Nephron (organoid): Measurements from ENCODE around the gene C5.
A peak's percentile ranks its signal among the peaks of the same experiment; 100 is the strongest.

Source experiments
- H3K27ac Mint-ChIP-seq, 3 experiments: 2 replicates each; pipeline ENCODE4 v1.8.0; 2020; ENCODE audit warnings: mixed read lengths in 3 of 3, mild to moderate bottlenecking in 2 of 3, moderate library complexity in 1 of 3
- H3K27me3 Mint-ChIP-seq: 2 replicates; pipeline ENCODE4 v1.8.0; 2021; ENCODE audit warnings: low read depth, mild to moderate bottlenecking, moderate library complexity, mixed read lengths
- H3K36me3 Mint-ChIP-seq: 2 replicates; pipeline ENCODE4 v1.8.0; 2020; ENCODE audit warnings: low read depth, mixed read lengths
- H3K4me1 Mint-ChIP-seq: 2 replicates; pipeline ENCODE4 v1.8.0; 2020; ENCODE audit warnings: mixed read lengths
- H3K4me3 Mint-ChIP-seq, 3 experiments: 2 replicates each; pipeline ENCODE4 v1.8.0; 2020; ENCODE audit warnings: mild to moderate bottlenecking in 3 of 3, mixed read lengths in 3 of 3, moderate library complexity in 2 of 3
- H3K9me3 Mint-ChIP-seq: 2 replicates; pipeline ENCODE4 v1.8.0; 2020; ENCODE audit warnings: mixed read lengths
- CTCF ChIP-seq, 3 experiments: fragments of 200-600 bp; sonication (generic); IDR thresholded peaks; one replicate each; pipeline ENCODE4 v1.5.0; 2021; ENCODE audit warnings: antibody characterized with exemption in 3 of 3; ENCODE audit not compliant: unreplicated experiment in 3 of 3

The C5 gene

DNA sequence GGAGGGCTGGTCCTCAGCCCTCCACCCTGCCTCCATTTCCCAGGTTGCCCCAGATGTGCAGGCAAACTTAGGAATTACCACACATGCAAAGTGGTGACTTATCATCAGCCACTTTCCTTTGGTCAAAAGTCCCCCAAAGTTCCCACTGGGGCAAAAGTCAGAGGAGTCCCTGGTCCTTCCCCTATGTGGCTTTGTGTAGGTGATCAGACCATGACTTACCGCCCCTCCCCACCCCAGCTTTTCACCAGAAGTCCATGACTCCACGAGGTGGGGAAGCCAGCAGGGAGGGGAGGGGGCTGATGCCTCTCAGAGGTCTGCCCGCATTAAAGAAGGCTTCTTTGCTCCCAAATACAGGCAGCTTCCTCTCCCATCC, 129.3 kb downstream of the C5 start:
- Mint-ChIP-seq H3K4me1 (peaks cover 43% of the 10 kb centered on the region), H3K9me3 (peaks cover 5% of the 10 kb centered on the region), H3K27me3 (no peaks in the 10 kb centered on the region), H3K27ac (peak overlapping the region in 2 of 3 experiments; percentile 75 to 88), H3K36me3 (peaks cover 4% of the 10 kb centered on the region), H3K4me3 (no peak overlapping the region)
- no peak for TF ChIP-seq CTCF (IDR thresholded peaks at IDR 0.05; ENCODE audit: unreplicated experiment in 3 of 3)

DNA sequence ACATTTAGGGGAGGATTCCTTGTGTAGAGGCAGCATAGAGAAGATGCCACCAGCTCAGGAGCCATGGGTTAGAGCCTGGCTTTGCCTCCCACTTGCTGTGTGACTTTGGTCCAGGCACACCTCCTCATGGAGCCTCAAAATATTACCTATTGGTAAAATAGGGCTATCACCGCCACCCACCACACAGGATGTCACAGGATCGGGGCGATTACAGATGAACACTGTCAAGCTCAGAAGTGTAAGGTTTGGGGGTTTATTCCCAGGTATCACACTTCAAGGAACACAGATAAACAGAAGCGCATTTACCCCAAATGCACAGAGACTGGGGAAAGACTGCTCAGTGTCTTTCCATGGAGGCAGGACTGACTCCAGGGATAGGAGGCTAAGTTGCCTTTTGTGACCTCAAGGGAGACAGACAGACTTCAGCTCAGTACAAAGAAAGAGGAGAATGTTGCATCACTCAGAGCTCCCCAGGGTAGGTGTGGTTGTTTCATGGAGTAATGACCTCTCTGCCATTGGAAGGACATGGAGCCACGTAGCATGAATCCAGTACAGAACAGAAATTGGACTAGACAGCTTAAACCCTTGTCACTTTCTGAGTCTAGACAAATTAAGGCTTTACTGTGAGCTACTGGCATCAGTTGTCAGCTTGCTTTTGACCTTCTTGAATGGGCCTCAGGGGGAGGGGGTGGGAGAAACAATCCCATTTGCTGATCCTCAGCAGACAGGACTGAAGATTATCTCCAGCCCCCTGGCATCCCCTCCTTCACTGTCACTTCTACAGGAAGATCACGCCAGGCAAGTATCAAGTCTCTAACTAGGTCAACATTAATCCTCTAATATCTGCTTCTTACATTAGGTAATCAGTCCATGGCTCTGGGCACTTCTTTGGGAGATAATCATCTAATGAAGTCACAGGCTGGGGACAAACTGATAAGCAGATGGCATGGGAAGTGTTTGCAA, 130.0 kb downstream of the C5 start:
- Mint-ChIP-seq H3K27me3 (no peaks in the 10 kb centered on the region), H3K4me1 (peaks cover 43% of the 10 kb centered on the region), H3K9me3 (peaks cover 5% of the 10 kb centered on the region), H3K27ac (peak overlapping the region; percentile 19 to 62 (median 44)), H3K36me3 (peaks cover 4% of the 10 kb centered on the region), H3K4me3 (no peak overlapping the region)
- TF ChIP-seq CTCF (IDR thresholded peaks at IDR 0.05; ENCODE audit: unreplicated experiment in 3 of 3): no peak

GRCh38 chr9:120918931-120919842, 130.9 kb downstream of the C5 start:
- Mint-ChIP-seq H3K36me3 (peaks cover 4% of the 10 kb centered on the region), H3K27me3 (no peaks in the 10 kb centered on the region), H3K4me1 (peaks cover 43% of the 10 kb centered on the region), H3K9me3 (peaks cover 5% of the 10 kb centered on the region), H3K4me3 (no peak overlapping the region), H3K27ac (peak overlapping the region; percentile 19 to 62 (median 44))
- TF ChIP-seq CTCF (IDR thresholded peaks at IDR 0.05; ENCODE audit: unreplicated experiment in 3 of 3): no peak

DNA sequence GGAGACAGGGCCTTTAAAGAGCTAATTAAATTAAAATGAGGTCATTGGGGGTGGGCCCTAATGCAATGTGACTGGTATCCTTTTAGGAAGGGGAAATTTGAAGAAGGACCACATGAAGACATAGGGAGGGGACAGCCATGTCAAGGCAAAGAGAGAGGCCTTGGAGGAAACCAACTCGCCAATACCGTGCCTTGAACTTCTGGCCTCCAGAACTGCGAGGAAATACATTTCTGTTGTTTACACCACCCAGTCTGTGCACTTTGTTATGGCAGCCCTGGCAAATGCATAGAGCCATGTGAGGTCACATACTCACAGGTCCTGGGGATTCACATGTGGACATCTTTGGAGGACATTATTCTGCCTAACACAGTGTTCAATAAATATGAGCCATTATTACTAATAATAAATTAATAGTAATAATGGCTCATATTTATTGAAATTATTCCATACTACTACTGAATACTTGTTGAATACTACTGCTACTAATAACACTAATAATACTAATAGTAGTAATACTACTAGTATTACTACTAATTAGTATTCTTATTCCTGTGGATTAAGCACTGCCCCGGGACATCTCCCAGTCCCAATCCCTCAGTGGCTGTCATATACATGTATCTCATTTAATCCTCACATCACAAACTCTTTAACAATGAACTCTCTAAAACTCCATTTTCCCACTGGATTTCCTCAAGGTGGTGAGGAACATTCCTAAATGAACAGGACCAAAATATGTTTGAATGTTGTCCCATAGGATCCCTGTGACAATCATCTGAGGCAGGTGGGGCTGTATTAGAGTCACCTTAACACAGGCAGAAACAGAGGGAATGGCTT, 131.9 kb downstream of the C5 start:
- no peak for TF ChIP-seq CTCF (IDR thresholded peaks at IDR 0.05; ENCODE audit: unreplicated experiment in 3 of 3)
- H3K27me3 Mint-ChIP-seq: no peaks in the 10 kb centered on the region
- peak overlapping the region in 2 of 3 experiments; percentile 26 to 38 for H3K27ac Mint-ChIP-seq
- H3K4me1 Mint-ChIP-seq: peaks cover 43% of the 10 kb centered on the region
- H3K36me3 Mint-ChIP-seq: peaks cover 4% of the 10 kb centered on the region
- H3K4me3 Mint-ChIP-seq: no peak overlapping the region
- H3K9me3 Mint-ChIP-seq: peaks cover 5% of the 10 kb centered on the region

DNA sequence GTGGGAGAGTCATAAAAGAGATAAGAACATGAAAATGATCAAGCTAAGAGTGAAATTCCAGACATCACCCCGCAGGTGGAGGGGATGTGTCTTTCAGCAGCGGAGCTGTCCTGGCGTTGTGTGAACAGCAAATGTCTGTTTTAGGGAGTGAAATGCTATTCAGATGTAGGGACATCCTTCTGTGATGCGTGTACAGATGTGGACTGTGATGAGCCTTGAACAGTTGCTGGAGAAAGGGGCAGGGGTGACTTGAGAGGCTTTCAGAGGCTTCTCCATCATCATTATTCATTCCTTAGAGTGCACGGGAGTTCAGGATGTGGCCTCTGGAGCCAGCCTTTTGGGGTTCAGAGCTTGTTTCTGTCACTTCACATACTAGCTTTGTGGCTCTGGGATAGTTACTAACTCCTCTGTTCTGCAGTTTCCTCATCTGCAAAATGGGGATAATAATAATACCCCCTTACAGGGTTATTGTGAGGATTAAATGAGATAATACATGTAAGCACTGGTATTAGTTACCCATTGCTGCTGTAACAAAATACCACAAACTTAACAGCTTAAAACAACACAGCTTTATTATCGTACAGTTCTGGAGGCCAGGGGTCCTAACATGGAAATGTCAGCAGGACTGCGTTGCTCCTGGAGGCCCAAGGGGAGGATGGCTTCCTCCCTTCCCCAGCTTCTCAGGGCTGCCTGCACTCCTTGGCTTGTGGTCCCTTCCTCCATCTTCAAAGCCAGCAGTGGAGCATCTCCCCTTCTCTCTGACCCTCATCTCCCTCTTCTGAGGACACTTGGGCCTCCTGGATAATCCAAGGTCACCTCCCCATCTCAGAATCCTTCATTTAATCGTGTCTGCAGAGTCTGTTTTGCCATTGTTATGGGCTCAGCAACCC, 132.8 kb downstream of the C5 start:
- Mint-ChIP-seq H3K36me3 (peaks cover 4% of the 10 kb centered on the region), H3K27ac (peak overlapping the region in 2 of 3 experiments; percentile 12 to 75), H3K4me1 (peaks cover 41% of the 10 kb centered on the region), H3K4me3 (no peak overlapping the region), H3K27me3 (no peaks in the 10 kb centered on the region), H3K9me3 (peaks cover 5% of the 10 kb centered on the region)
- TF ChIP-seq CTCF (IDR thresholded peaks at IDR 0.05; ENCODE audit: unreplicated experiment in 3 of 3): no peak
